ENCODE measurements around the gene RNF212. TPM values are rescaled to one million over a fixed set of nuclear protein-coding genes. Genes with fewer than 3 reads are reported as not detected.
A peak's percentile ranks its signal among the peaks of the same experiment; 100 is the strongest.

Gene RNF212
- total and polyA plus RNA-seq, 2 experiments from 2014 or later = 2.5 to 6.0 TPM

DNA sequence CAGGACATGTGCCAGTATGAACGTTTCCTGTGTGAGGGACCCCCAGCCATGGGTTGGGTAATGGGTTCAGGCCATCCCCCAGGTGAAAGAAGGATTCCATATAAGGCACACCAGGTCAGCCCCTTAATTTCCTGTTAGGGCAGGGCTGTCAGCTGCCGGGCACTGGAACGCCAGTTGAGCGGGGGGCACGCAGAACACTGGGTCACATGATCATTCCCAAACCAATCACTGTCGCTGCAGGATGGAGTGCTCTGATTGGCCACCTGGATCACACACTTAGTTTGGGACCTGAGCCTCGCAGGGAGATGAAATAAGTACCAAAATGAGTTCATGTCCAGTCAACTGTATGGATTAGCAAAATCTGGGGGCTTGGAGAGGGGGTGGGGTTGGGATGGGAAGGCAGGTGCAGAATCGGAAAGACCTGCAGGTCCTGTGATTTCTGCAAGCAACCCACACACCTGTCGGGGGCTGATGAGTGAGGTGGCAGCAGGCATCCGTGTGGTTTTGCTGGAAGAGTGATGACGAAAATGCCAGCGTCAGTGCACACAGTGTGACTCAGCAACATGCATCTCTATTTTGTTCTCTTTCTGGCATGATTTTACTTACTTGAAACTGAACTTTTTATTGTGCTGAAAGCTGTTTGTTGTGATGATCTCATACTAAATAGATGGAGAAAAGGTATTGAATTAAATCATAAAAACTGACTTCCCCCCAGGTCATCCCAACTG, 32.2 kb downstream of the RNF212 start:
- WGBS, 2 experiments (ENCODE audit: low coverage in 1 of 2, low lambda C conversion rate in 2 of 2, missing lambda C conversion rate in 2 of 2) = 66 to 67% methylated on average over 12 of the region's 12 CpGs
- peak overlapping the region; percentile 53 for H3K4me2 ChIP-seq (ENCODE audit: unreplicated experiment)

GRCh38 chr4:1080432-1080831, 32.9 kb downstream of the RNF212 start:
- Histone ChIP-seq H3K9ac (no peak overlapping the region), H3K36me3 (ENCODE audit: low read depth) (no peaks in the 10 kb centered on the region), H3K27me3 (replicated peaks; ENCODE audit: insufficient read depth) (no peaks in the 10 kb centered on the region; the same call in 1 of the 2 replicates), H3K4me2 (ENCODE audit: unreplicated experiment) (no peak overlapping the region), H3K79me2 (ENCODE audit: insufficient read depth) (no peaks in the 10 kb centered on the region), H3F3A (ENCODE audit: insufficient read depth) (peaks cover 7% of the 10 kb centered on the region), H3K9me3 (ENCODE audit: low read depth) (no peaks in the 10 kb centered on the region), H3K9me2 (ENCODE audit: insufficient read depth) (no peaks in the 10 kb centered on the region), H3K4me1 (ENCODE audit: insufficient read depth) (peaks cover 14% of the 10 kb centered on the region), H4K20me1 (ENCODE audit: insufficient read depth) (no peaks in the 10 kb centered on the region), H2AFZ (no peak overlapping the region), H3K27ac (no peak overlapping the region), H3K4me3 (no peak overlapping the region)
- in situ Hi-C loops (cut with MboI) = no loop called here
- no peak for DNase-seq
- WGBS, 2 experiments (ENCODE audit: low coverage in 1 of 2, low lambda C conversion rate in 2 of 2, missing lambda C conversion rate in 2 of 2) = 77 to 88% methylated on average over 9 of the region's 9 CpGs
- no peak for TF ChIP-seq EZH2 (IDR thresholded peaks at IDR 0.05; ENCODE audit: insufficient read depth, poor library complexity, severe bottlenecking)
- TF ChIP-seq EZH2phosphoT487 (IDR thresholded peaks at IDR 0.05; ENCODE audit: insufficient read depth, low read depth) = no peak

More for the DNA sequence above, 32.2 kb downstream of the RNF212 start:
- H3K4me3 ChIP-seq = no peak overlapping the region
- peaks cover 6% of the 10 kb centered on the region; the same call in 1 of the 2 replicates for H3K27me3 ChIP-seq (replicated peaks; ENCODE audit: insufficient read depth)
- no peaks in the 10 kb centered on the region for H3K9me3 ChIP-seq (ENCODE audit: low read depth)
- TF ChIP-seq EZH2 (IDR thresholded peaks at IDR 0.05; ENCODE audit: insufficient read depth, poor library complexity, severe bottlenecking) (no peak), EZH2phosphoT487 (IDR thresholded peaks at IDR 0.05; ENCODE audit: insufficient read depth, low read depth) (no peak)
- H3K79me2 ChIP-seq (ENCODE audit: insufficient read depth) = no peaks in the 10 kb centered on the region
- peak overlapping the region; percentile 43 for H3K27ac ChIP-seq
- DNase-seq = peak; percentile 81
- in situ Hi-C loops (cut with MboI) = no loop called here
- H3K36me3 ChIP-seq (ENCODE audit: low read depth) = no peaks in the 10 kb centered on the region
- H3K4me1 ChIP-seq (ENCODE audit: insufficient read depth) = peaks cover 14% of the 10 kb centered on the region
- no peaks in the 10 kb centered on the region for H3K9me2 ChIP-seq (ENCODE audit: insufficient read depth)
- H4K20me1 ChIP-seq (ENCODE audit: insufficient read depth) = no peaks in the 10 kb centered on the region
- no peak overlapping the region for H3K9ac ChIP-seq
- H3F3A ChIP-seq (ENCODE audit: insufficient read depth) = peaks cover 7% of the 10 kb centered on the region
- H2AFZ ChIP-seq = no peak overlapping the region

DNA sequence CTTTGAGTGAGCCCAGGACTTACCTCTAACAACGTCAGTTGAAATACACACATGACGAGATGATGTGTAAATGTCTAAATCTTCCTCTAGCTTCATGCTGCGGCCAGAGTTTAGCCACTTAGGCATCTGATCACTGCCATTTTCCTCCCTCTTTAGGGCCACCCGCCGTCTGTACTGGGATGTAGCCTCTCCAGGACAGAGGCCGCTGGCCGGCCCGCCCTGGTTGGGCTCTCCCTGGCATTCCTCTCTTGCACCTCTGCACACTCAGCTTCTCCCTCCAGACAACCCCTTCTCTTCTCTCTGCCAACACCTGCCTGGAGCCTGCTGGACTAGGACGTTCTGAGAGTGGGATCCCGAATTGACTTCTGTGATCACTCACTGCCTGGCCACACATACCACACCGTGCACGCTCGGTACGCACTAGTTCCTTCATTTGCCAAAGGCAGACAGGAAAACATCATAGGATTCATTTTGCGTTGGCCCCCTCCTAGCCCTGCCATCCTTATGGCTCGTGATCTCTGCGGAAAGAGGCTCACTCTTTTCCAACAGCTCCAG, 33.6 kb downstream of the RNF212 start:
- Histone ChIP-seq H4K20me1 (ENCODE audit: insufficient read depth) (no peaks in the 10 kb centered on the region), H3K36me3 (ENCODE audit: low read depth) (no peaks in the 10 kb centered on the region), H3K27ac (no peak overlapping the region), H3F3A (ENCODE audit: insufficient read depth) (peaks cover 7% of the 10 kb centered on the region), H3K4me2 (ENCODE audit: unreplicated experiment) (no peak overlapping the region), H2AFZ (no peak overlapping the region), H3K79me2 (ENCODE audit: insufficient read depth) (no peaks in the 10 kb centered on the region), H3K27me3 (replicated peaks; ENCODE audit: insufficient read depth) (no peaks in the 10 kb centered on the region; the same call in 1 of the 2 replicates), H3K4me1 (ENCODE audit: insufficient read depth) (peaks cover 14% of the 10 kb centered on the region), H3K4me3 (no peak overlapping the region), H3K9ac (no peak overlapping the region), H3K9me3 (ENCODE audit: low read depth) (no peaks in the 10 kb centered on the region), H3K9me2 (ENCODE audit: insufficient read depth) (no peaks in the 10 kb centered on the region)
- in situ Hi-C loops (cut with MboI) = no loop called here
- TF ChIP-seq EZH2phosphoT487 (IDR thresholded peaks at IDR 0.05; ENCODE audit: insufficient read depth, low read depth) (no peak), EZH2 (IDR thresholded peaks at IDR 0.05; ENCODE audit: insufficient read depth, poor library complexity, severe bottlenecking) (no peak)
- no peak for DNase-seq
- 77 to 80% methylated on average over 17 of the region's 17 CpGs for WGBS, 2 experiments (ENCODE audit: low coverage in 1 of 2, low lambda C conversion rate in 2 of 2, missing lambda C conversion rate in 2 of 2)

DNA sequence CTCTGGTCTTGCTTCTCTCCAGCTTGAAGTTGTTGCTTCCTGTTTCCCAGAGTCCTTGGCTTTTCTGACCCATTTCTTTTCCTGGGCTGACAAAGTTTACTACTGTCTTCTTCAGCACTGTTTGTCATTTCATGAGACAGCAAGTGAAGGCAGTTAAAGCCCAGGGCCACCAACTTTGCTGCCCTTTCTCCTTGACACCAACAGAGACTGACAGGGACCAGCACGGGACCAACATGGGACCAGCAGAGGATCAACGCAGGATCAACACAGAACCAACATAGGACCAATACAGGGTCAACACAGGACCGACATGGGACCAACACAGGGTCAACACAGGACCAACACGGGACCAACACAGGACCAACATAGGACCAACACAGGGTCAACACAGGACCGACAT, 34.9 kb downstream of the RNF212 start:
- no peaks in the 10 kb centered on the region; the same call in 1 of the 2 replicates for H3K27me3 ChIP-seq (replicated peaks; ENCODE audit: insufficient read depth)

More for the DNA sequence above, 34.9 kb downstream of the RNF212 start:
- peaks cover 14% of the 10 kb centered on the region for H3K4me1 ChIP-seq (ENCODE audit: insufficient read depth)
- in situ Hi-C loops (cut with MboI) = no loop called here
- no peak overlapping the region for H3K9ac ChIP-seq
- H3K9me2 ChIP-seq (ENCODE audit: insufficient read depth) = no peaks in the 10 kb centered on the region
- DNase-seq = no peak
- H3K36me3 ChIP-seq (ENCODE audit: low read depth) = no peaks in the 10 kb centered on the region
- no peak for TF ChIP-seq EZH2phosphoT487 (IDR thresholded peaks at IDR 0.05; ENCODE audit: insufficient read depth, low read depth)
- no peak for TF ChIP-seq EZH2 (IDR thresholded peaks at IDR 0.05; ENCODE audit: insufficient read depth, poor library complexity, severe bottlenecking)
- WGBS, 2 experiments (ENCODE audit: low coverage in 1 of 2, low lambda C conversion rate in 2 of 2, missing lambda C conversion rate in 2 of 2) = 81 to 86% methylated on average over 5 of the region's 5 CpGs
- no peak overlapping the region for H3K4me3 ChIP-seq
- peaks cover 7% of the 10 kb centered on the region for H3F3A ChIP-seq (ENCODE audit: insufficient read depth)
- no peak overlapping the region for H2AFZ ChIP-seq
- no peaks in the 10 kb centered on the region for H3K9me3 ChIP-seq (ENCODE audit: low read depth)
- H3K27ac ChIP-seq = no peak overlapping the region
- no peaks in the 10 kb centered on the region for H3K79me2 ChIP-seq (ENCODE audit: insufficient read depth)
- H3K4me2 ChIP-seq (ENCODE audit: unreplicated experiment) = no peak overlapping the region
- no peaks in the 10 kb centered on the region for H4K20me1 ChIP-seq (ENCODE audit: insufficient read depth)

Measured in GM23248 (cell line).